NCI-H2196 (cell line): ENCODE measurements around the gene TUFT1.
A peak's percentile ranks its signal among the peaks of the same experiment; 100 is the strongest.

ENCODE experiments used
- DNase-seq: peaks from one replicate; lab custom pipeline; 2025; ENCODE audit not compliant: unreplicated experiment; lab: John Stamatoyannopoulos, UW

TUFT1 gene

DNA sequence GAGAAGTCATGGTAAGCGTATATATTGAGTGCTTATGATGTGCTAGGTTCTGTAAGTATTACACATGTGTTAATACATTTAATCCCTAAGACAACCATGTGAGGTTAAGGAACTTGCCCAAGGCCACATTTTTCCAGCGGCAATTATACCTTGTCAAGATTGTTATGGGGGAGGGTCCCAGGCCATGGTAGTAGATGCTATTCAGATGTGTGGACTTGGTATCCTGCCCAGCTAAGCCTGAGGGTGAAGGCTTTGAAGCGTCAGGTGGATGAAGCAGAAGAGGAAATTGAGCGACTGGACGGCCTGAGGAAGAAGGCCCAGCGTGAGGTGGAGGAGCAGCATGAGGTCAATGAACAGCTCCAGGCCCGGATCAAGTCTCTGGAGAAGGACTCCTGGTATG is 3.6 kb upstream of the TUFT1 start:
- no peak for DNase-seq

DNA sequence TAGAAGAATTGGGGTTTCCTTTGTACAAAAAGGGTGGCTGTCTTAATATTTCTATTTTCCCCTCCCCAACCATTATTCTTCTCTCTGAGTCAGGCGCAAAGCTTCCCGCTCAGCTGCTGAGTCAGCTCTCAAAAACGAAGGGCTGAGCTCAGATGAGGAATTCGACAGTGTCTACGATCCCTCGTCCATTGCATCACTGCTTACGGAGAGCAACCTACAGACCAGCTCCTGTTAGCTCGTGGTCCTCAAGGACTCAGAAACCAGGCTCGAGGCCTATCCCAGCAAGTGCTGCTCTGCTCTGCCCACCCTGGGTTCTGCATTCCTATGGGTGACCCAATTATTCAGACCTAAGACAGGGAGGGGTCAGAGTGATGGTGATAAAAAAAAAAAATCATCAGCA is 3.0 kb upstream of the TUFT1 start:
- no peak for DNase-seq

DNA sequence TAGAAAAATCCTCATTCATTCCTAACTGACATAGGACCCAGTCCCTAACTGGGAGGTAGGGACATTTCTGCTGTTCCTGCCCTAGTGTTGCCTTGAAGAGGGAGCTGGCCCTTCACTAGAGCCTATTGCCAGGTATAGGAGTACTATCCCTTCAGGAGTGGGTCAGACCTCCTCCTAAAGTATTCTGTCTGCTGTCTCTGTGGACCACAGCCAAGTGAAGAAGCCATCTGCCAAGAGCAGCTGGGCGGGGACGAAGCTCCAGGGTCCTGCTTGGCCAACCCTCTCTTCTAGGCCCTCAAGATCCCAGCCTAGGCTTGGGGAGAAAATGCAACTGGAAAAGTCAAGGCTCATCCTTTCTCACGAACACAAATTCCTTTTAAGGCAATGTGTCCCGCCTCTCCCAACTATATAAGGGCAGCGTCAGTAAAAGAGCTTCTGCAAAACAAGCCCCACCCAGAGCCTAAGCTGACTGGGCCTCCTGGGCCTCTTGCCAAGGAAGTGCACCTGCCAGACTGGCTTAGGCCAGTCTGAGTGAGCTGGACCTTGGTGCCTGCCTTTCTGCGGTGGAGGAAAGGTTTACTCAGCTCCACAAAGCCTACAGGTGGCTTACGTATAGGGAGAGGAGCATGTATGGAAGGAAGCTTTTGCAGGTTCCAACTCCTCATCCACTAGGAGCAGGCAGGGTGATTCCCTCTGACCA is 638 bp upstream of the TUFT1 start:
- peak; percentile 98 for DNase-seq

DNA sequence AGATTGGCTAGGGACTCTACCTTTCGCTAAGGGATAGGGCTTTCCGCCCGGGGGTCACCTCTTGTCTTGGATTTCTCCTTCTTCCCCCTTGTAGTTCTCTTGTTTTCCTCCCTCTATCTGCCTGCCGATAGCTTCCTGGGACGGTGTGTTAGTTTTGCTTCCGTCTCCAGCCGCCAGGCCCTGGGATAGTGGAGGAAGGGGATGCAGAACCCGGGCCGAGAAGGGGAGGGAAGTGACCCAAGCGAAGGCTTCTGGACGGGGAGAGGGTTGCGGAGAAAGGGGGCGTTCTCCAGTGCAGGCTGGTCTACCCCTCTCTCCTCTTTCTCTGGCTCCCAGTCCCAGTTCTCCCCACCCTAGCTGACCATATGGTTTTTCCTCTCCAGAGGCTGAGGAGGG is 871 bp downstream of the TUFT1 start:
- DNase-seq, result no peak

DNA sequence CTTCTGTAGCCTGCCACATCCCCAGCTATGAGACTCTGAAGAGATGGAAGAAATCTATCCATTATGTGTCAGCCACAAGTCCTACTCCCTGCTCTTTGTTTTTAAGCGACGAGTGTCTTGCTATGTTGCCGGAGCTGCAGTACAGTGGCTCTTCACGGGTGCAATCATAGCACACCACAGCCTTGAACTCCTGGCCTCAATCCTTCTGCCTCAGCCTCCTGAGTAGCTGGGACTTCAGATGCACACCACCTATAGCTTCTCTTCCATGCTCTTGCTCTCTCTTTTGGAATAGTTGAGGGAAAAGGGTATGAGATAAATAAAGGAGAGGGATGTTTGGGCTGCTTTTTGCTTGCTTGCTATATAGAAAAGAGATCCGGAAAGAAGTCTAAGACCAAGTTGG is 1.6 kb downstream of the TUFT1 start:
- DNase-seq, result no peak

DNA sequence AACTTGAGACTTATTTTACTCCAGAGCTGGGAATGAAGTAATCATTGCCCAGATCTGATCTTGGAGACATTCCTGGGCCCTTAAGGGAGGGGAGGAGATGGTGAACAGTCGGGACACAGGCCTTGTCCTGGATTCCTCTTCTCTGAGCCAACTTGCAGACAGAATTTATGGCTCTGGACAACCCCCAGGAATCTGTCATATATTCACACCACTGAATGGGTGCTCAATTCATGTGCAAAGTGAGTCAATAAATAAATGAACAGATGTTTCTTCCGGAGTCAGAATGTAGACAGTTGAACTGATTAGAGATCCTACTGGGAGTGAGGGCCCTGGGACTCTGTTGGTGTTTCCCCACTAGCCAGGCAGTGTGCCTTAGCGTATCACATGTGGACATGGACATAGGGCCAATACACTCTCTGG is 2.6 kb downstream of the TUFT1 start:
- DNase-seq, result no peak

DNA sequence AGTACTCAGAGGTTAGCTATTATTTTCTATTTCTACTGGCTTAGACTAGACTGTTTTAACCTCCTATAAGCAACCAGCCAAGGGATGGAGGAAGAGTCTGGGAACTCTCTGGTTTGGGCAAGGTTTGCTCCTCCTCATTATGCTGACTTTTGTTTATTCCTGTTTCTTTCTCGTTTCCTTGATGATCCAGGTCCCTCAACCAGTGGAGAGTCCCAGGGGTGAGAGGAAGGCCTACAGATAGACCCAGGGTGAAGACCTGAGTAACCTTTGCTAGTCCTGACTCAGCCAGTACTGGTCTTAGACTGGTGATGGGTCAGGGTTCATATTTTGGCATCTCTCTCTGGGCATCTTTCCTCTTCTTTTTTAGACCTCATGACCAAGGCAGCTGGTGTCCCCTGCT is 5.4 kb downstream of the TUFT1 start:
- no peak for DNase-seq

DNA sequence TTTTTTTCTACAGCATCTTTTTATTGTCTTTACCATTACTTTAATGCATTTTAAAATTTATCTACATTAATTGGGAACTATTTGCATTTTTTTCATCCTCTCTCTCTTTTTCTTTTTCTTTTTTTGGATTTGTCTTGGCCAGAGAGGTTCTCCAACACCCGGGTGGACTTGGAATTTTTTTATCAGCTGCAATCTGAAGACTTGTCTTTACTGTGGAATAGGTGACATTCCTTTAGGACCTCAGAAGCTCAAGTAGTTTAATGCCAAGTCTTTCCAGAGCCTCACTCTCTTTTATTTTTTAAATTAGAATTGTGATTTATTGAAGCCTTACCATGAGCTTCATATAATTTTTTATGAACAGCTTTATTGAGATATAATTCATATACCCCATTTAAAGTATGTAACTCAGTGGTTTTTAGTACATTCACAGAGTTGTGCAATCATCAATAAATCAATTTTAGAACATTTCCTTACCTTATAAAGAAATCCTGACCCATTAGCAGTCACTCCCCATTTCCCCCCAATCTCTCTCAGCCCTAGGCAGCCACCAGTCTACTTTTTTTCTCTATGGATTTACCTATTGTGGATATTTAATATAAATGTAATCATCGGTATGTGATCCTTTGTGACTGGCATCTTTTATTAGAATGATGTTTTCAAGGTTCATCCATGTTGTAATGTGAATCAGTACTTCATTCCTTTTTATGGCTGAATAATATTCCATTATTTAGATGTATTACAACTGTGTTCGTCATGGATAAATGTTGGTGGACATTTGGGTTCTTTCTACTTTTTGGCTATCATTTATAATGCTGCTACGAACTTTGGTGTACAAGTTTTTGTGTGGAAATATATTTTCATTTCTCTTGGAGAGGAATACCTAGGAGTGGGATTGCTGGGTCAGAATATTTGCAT is 6.2 kb downstream of the TUFT1 start:
- no peak for DNase-seq

DNA sequence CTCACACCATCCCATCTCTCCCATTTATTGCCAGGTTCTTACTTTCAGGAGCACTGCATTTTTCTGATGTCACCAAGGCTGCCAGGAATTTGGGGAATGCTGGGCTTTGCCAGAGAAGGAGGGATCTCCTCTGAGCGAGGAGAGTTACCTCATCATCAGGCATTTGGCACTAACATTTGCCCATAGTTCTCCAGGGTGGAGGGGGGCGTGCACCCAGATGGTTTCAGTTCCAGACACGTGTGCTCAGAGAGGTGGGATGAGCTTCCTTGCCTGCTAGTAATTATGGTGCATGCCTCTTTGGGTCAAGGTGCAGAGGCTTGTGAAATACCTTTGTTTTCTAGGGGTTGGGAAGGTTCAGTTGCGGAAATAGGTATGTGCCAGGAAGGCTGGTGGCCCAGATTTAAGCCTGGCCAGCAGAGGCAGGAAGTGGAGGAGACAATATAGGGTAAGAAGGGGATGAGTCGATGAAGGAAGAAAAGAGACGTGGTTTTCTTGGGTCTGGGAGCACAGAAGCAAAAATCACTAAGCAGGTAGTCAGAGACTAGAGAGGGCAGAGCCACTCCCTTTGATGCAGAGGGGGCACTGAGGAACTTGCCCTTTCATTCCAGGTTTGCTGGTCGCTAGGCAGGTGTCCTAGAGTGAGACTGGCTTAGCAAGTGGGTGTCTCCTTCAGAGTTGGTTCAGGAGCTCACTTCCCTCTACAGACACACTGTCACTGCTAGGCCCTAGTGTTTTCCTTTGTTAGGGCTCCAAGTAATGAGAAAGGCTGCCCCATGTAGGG is 7.2 kb downstream of the TUFT1 start:
- DNase-seq, result peak; percentile 82

DNA sequence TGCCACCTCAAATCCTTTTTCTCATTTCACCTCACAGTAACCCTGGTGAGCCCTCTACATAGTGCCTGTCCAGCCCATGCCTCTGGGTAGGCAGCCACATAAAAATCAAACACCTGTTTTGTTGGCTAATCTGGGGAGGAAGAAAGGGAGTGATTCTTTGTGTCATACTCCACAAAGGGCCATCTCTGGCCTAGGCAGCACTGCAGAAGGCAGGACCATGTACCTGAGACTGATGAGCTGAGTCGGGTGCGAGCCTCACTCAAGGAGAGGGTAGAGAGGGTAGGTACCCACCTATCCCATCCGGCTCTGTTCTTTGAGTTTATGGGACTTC is 7.8 kb downstream of the TUFT1 start:
- no peak for DNase-seq

DNA sequence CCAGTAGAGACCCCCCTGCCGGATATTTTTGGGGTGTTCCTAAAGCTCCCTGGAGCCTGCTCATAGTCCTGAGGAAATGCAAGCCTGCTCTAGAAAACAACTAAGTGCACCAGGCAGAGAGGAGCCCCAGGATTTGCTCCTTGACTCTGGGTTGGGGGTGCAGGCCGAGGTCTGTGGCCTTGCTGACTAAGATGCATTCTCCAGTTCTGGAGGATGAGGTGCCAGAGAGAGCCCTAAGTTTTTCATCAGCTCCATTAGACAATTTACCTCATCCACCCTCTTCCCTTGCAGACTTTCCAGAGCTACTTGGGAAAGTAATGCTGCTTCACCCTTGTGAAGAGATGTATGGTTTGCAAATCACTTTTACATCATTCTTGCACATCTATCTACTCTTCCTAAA is 9.1 kb downstream of the TUFT1 start:
- no peak for DNase-seq

DNA sequence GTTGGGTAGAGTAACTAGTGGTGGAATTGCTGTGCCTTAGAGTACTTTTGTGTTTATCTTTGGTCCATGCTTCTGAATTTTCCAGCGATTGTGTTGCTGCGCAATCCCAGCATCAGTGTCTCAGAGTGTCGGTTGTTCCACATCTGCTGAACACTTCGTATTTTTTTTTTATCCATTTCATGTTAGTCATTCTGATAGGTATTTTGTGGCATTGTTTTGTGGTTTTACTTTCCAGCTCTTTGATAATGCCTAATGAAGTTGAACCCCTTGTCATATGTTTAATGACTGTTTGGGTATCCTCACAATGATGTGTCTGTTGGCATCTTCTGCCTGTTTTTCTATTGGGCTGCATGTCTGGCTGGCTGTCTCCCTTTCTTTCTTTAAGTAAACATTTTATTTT is 13.6 kb downstream of the TUFT1 start:
- no peak for DNase-seq

DNA sequence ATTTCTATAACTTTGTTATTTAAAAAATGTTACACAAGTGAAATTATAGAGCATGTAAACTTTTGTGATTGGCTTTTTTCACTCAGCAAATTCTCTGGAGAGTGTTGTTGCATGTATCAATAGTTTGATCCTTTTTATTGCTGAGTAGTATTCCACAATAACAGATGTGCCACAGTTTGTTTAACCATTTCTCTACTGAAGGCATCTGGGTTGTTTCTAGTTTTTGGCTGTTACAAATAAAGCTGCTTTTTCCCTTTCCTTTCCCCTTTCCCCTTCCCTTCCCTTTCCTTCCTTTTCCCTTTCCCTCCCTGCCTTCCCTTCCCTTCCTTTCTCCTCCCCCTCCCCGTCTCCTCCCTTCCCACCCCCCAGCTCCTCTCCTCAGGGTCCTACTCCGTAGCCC is 15.9 kb downstream of the TUFT1 start:
- DNase-seq, result no peak

DNA sequence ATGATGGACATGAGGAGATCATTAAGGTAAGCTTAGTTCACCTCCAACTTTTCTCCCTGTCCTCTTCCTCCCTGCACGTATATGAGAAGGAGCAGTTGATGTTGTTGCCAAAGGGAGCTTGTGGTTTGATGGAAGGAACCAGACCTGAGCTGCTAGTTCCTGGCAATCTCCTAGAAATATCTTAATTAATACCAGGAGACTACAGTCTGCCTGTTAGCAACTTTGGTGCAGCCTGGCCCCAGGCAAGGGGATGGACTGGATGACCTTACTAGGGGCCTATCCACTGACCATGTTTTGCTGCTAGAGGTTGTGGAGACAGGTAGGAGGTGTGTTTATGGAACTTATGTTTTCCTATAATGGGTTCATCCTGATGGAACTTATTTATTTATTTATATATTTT is 22.6 kb downstream of the TUFT1 start:
- no peak for DNase-seq

DNA sequence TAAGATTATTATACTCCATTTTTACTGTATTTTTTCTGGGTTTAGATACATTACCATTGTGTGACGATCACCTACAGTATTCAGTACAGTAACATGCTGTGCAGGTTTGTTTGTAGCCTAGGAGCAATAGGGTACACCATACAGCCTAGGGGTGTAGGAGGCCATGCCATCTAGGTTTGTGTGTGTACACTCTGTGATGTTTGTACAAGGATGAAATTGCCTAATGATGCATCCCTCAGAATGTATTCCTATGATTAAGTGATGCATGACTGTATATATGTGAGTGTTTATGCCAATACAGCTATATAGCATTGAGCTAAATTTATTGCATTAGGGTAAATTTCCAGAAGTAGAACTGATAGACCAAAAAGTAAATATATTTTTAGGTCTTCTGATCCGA is 23.3 kb downstream of the TUFT1 start:
- no peak for DNase-seq

DNA sequence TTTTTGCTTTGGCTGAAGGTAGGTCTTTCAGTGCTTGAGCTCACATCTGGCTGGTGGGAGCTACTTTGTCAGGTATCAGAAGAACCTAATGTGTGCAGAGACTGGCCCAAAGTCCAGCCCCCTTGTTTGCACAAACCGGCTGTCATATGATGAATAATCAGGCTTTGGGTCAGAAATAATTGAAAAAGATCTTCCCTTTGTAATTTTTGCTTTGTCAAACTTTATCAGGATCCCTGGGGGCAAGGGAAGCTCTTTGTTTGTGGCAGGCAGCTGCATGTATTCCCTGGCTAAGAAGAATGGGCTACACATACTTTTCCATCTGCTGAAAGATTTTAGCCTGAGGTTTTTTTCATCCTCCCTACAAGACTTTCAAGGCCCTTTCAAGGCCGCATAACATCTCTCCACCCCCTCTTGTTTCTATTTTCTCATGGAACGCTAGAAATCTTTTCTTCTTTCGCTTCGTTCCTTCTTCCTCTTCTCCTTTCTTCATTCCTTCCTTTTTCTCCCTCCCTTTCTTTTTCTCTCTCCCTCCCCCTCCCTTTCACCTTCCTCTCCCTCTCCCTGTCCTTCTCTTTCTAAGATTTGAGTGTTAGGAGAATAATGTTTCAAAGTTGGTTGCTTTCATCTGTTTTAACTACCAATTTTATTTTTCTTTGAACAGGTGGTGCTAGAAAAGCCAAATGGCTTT is 25.5 kb downstream of the TUFT1 start:
- DNase-seq, result no peak

DNA sequence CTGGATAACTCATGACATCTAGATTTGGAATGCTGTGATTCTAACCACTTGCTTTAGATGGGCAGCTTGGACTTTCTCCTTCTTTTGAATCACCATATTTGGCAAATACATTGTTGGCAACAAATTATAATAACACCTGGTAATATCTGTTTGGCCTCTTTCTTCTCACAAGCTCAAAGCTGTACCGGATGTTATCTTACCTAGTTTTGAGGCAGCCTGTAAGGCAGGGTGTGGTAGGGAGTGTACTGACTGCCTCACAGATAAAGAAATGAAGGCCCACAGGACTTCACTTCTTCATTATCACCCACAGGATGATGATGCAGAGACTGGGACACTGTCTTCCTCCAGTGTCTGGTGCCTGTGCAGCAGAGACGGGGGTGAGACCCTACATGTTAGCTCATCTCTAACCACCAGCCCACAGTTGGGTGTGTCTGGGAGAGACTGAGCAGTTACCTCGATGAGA is 28.5 kb downstream of the TUFT1 start:
- no peak for DNase-seq

DNA sequence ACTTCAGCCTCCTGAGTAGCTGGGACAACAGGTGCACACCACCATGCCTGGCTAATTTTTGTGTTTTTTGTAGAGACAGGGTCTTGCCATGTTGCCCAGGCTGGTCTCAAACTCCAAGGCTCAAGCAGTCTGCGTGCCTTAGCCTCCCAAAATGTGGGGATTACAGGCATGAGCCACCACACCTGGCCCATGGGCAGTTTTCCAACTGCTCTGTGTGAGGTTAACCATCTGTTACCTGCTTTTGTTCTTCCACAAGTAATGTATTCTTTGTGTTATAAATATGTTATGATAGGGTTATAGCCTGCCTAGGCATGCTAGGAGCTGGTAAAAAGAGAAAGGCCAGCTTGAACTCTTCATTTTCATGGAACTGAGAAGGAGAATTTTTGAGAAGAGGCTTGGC is 30.7 kb downstream of the TUFT1 start:
- DNase-seq, result peak; percentile 55

DNA sequence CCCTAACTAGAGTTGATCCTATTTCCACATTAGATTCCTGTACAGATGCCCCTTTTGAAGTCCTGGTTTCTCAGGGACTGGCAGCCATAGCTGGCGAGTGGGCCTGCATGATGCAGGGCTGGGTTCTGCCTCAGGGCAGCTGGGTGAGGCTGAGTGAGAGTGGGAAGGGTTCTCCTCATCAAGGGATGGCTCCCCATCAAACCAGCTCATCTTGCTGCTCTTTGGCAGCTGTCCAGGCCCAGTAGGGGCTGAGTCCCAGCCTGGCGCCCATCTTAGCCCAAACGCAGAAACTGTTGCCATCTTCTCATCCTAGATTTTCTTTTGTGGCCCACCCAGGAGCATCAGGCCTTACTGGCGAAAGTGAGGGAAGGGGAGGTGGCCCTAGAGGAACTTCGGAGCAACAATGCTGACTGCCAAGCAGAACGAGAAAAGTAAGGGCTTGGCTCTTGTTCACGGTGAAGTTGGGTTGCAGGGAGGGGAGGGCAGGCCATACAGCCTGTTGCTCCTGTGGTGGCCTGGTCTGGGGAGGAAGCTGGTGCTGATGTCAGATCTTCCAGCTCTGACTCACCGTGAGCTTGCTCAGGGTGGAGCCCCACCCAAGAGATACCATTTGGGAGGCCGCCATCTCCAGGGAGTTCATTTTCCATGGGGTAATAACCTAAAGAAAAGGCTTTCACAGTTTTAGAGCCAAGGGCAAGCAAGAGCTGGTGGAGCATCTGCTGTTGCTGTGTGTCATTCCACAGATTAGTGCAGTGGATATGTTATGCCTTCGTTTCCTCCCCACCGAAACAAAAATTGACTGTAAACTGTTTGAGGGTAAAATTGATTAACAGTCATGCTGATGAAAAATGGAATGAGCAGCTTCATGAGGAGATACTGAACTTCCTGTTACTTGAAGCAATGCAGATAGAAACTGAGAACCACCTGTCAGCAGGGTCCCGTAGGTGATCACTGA is 34.7 kb downstream of the TUFT1 start:
- no peak for DNase-seq

DNA sequence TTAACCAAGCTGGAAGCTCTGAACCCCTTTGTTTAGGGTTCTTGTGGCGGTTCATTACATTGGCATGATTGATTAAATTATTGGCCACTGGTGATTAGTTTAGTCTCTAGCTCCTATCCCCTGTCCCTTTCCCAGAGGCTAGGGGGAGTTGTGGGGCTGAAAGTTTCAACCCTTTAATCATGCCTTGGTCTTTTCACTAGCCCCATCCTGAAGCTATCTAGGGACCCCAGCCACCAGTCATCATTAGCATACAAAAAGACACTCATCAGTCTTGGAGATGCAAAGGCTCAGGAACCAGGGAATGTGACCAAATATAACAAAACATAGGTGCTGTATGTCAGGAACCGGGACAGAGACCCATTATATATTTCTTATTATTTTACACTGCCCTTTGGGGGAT is 37.1 kb downstream of the TUFT1 start:
- DNase-seq, result no peak
